Neural progenitor cell (in vitro differentiated cells): ENCODE measurements around the gene CACNG7. TPM values are rescaled to one million over a fixed set of nuclear protein-coding genes. Genes with fewer than 3 reads are reported as not detected.
A peak's percentile ranks its signal among the peaks of the same experiment; 100 is the strongest.

Experiments used
- DNase-seq: peaks from one replicate; pipeline ENCODE4 v3.0.0-alpha.2; 2016; ENCODE audit warnings: low spot score
- H2AFZ ChIP-seq: fragments of 200-600 bp; sonication (generic); replicated peaks from 2 replicates; pipeline ENCODE4 v1.6.1; 2016; ENCODE audit warnings: antibody characterized with exemption
- H3F3A ChIP-seq: fragments of 200-600 bp; sonication (generic); 2 replicates; pipeline ENCODE4 v1.6.1; 2016; ENCODE audit warnings: antibody characterized with exemption, low read depth
- H3K27ac ChIP-seq: fragments of 200-600 bp; sonication (generic); 2 replicates; pipeline ENCODE4 v1.5.1; 2016; ENCODE audit warnings: mild to moderate bottlenecking
- H3K27me3 ChIP-seq: fragments of 200-600 bp; sonication (generic); 2 replicates; pipeline ENCODE4 v1.6.1; 2016; ENCODE audit warnings: mild to moderate bottlenecking, moderate library complexity
- H3K36me3 ChIP-seq: fragments of 200-600 bp; sonication (generic); 2 replicates; pipeline ENCODE4 v1.5.1; 2016
- H3K4me1 ChIP-seq: fragments of 200-600 bp; sonication (generic); 2 replicates; pipeline ENCODE4 v1.6.1; 2016; ENCODE audit warnings: mixed run types
- H3K4me2 ChIP-seq: fragments of 200-600 bp; sonication (generic); 2 replicates; pipeline ENCODE4 v1.6.1; 2016
- H3K4me3 ChIP-seq: fragments of 200-600 bp; sonication (generic); 2 replicates; pipeline ENCODE4 v1.5.1; 2016
- H3K79me2 ChIP-seq: fragments of 200-600 bp; sonication (generic); 2 replicates; pipeline ENCODE4 v1.6.1; 2016; ENCODE audit warnings: low read depth
- H3K9ac ChIP-seq: fragments of 200-600 bp; sonication (generic); 2 replicates; pipeline ENCODE4 v1.6.1; 2016
- H3K9me3 ChIP-seq: fragments of 200-600 bp; sonication (generic); 2 replicates; pipeline ENCODE4 v1.5.1; 2016; ENCODE audit warnings: low read depth
- H4K20me1 ChIP-seq: fragments of 200-600 bp; sonication (generic); 2 replicates; pipeline ENCODE4 v1.6.1; 2016; ENCODE audit warnings: low read depth
- H3K27ac Mint-ChIP-seq: 3 replicates; pipeline ENCODE4 v1.8.0; 2021; ENCODE audit warnings: mixed read lengths
- H3K27me3 Mint-ChIP-seq: 2 replicates; pipeline ENCODE4 v1.8.0; 2022; ENCODE audit warnings: low read depth, mild to moderate bottlenecking, inconsistent platforms, moderate library complexity, mixed read lengths; ENCODE audit not compliant: insufficient read depth
- H3K36me3 Mint-ChIP-seq: 3 replicates; pipeline ENCODE4 v1.8.0; 2021; ENCODE audit warnings: mixed read lengths
- H3K4me1 Mint-ChIP-seq: 3 replicates; pipeline ENCODE4 v1.8.0; 2021; ENCODE audit warnings: mixed read lengths
- H3K4me3 Mint-ChIP-seq: 3 replicates; pipeline ENCODE4 v1.8.0; 2021; ENCODE audit warnings: mild to moderate bottlenecking, moderate library complexity, mixed read lengths
- H3K9me3 Mint-ChIP-seq: 3 replicates; pipeline ENCODE4 v1.8.0; 2020; ENCODE audit warnings: mixed read lengths
- CTCF ChIP-seq: fragments of 200-600 bp; sonication (generic); IDR thresholded peaks from 2 replicates; pipeline ENCODE4 v1.5.1; 2017; ENCODE audit warnings: antibody characterized with exemption, mild to moderate bottlenecking
- EZH2 ChIP-seq: fragments of 200-600 bp; sonication (generic); IDR thresholded peaks from 2 replicates; pipeline ENCODE4 v1.6.1; 2017; ENCODE audit warnings: antibody characterized with exemption, mild to moderate bottlenecking, moderate library complexity
- EZH2phosphoT487 ChIP-seq: fragments of 200-600 bp; sonication (generic); IDR thresholded peaks from 2 replicates; pipeline ENCODE4 v1.6.1; 2017; ENCODE audit warnings: antibody characterized with exemption
- total RNA-seq: library from RNA; depleted of rRNA; stranded (reverse); fragments of >200 nt; gene quantifications from 2 replicates; pipeline ENCODE4 v1.2.3, GENCODE V29; 2015; ENCODE audit warnings: low replicate concordance

CACNG7 gene
- total RNA-seq, 1 donor from 2014 or later = 6.7 TPM

DNA sequence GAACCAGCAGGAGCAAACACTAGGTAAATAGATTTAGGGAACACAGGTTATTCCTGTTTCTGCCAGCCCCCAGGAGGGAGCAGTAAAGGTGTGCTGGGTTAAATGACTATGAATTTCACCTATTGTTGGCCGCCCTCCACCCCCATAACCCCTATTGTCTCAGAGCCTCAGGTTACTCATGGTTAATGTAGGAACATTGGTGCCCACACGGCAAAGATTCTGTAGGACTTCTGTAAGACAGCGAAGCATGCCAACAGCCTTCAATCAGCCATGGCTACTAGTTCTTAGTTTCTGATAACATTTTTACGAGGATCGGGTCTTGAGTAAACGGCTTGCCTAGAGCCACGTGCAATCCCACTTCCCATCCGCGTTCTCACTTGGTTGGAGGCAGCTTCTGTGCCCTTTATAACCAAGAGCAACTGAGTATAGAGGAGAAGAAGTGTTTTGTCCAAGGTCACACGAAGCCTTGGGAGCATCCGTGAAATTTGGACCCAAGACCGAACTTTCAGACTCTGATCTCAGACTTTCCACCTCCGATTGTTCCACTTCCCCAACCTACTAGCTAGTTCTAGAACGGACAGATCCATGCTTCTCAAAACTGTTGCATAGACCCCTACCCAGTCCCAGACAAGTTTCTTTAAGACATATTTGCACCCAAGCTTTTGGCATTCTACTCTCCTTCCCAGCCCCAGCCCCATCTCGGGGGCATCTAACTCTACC, 48.5 kb downstream of the CACNG7 start:
- Histone ChIP-seq H3K27me3 (peaks cover 68% of the 10 kb centered on the region), H3K9me3 (no peaks in the 10 kb centered on the region), H4K20me1 (peaks cover 13% of the 10 kb centered on the region), H3K4me2 (peak overlapping the region; percentile 74), H3K9ac (no peak overlapping the region), H3K36me3 (no peaks in the 10 kb centered on the region), H2AFZ (no peak overlapping the region), H3K27ac (no peak overlapping the region), H3K4me3 (peak overlapping the region; percentile 29), H3F3A (peaks cover 30% of the 10 kb centered on the region), H3K79me2 (no peaks in the 10 kb centered on the region), H3K4me1 (peaks cover 34% of the 10 kb centered on the region)
- Mint-ChIP-seq H3K9me3 (no peaks in the 10 kb centered on the region), H3K27ac (peak overlapping the region; percentile 27), H3K4me3 (peak overlapping the region; percentile 79), H3K27me3 (peaks cover 11% of the 10 kb centered on the region), H3K36me3 (peaks cover 1% of the 10 kb centered on the region), H3K4me1 (peaks cover 45% of the 10 kb centered on the region)
- DNase-seq = no peak
- TF ChIP-seq EZH2 (no peak), EZH2phosphoT487 (no peak), CTCF (no peak)

GRCh38 chr19:53958168-53958571, 49.1 kb downstream of the CACNG7 start:
- peaks cover 45% of the 10 kb centered on the region for H3K4me1 Mint-ChIP-seq
- H2AFZ ChIP-seq = no peak overlapping the region

DNA sequence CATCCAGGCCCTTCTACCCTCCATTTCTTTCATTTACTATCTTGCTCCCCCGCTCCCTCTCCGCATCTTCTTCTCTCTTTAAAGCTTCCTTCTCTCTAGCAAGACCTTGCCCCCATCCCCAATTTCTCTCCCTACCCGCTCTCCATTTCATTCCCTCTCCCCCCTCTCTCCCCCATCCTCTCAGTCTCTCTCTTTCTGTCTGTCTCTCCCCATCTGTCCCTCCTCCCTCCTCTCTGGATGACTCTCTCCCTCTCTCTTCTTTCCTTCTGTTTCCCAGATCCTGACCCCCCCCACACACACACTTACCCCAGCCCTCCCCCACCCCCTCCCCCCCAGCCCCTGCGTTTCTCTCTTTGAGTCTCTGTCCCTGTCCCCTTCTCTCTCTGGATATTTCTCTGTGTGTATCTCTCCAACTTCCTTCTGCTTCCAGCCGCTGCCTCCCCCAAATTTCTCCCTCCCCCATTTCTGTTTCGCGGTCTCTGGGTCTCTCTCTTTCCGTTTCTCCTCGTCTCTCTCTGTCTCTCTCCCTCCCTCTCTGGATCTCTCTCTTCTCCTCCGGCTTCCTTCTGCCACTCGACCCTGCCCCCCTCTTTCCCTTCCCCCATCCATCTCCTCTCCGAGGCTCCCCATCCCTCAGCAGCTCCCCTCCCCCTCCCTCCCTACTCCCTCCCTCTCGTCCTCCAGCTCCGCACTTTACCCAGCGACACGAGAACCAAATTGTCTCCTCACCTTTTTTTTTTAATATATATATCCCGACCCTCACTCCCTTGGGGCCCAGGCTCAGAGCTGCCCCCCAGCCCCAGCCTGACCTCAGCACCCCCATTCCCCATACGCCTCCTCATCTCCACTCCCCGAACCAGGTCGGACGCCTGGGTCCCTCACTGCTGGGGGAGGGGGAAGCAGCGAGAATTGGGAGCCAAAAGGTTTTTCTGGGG, 50.0 kb downstream of the CACNG7 start:
- Histone ChIP-seq H3K4me2 (peak overlapping the region; percentile 74), H3K4me3 (peak overlapping the region; percentile 43)

More at GRCh38 chr19:53958168-53958571, 49.1 kb downstream of the CACNG7 start:
- peaks cover 30% of the 10 kb centered on the region for H3F3A ChIP-seq
- TF ChIP-seq EZH2phosphoT487 (no peak), EZH2 (no peak), CTCF (no peak)
- Mint-ChIP-seq H3K36me3 (peaks cover 1% of the 10 kb centered on the region), H3K9me3 (no peaks in the 10 kb centered on the region), H3K27me3 (peaks cover 11% of the 10 kb centered on the region), H3K4me3 (peak overlapping the region; percentile 79), H3K27ac (peak overlapping the region; percentile 27)
- no peaks in the 10 kb centered on the region for H3K9me3 ChIP-seq
- H3K79me2 ChIP-seq = no peaks in the 10 kb centered on the region
- H3K36me3 ChIP-seq = no peaks in the 10 kb centered on the region
- H3K4me1 ChIP-seq = peaks cover 36% of the 10 kb centered on the region
- peak overlapping the region; percentile 74 for H3K4me2 ChIP-seq
- peaks cover 13% of the 10 kb centered on the region for H4K20me1 ChIP-seq
- H3K27ac ChIP-seq = no peak overlapping the region
- H3K27me3 ChIP-seq = peaks cover 74% of the 10 kb centered on the region
- H3K9ac ChIP-seq = no peak overlapping the region
- peak overlapping the region; percentile 29 for H3K4me3 ChIP-seq
- DNase-seq = peak; percentile 86

More for the DNA sequence above, 50.0 kb downstream of the CACNG7 start:
- Mint-ChIP-seq H3K4me1 (peaks cover 51% of the 10 kb centered on the region), H3K4me3 (peak overlapping the region; percentile 79), H3K36me3 (peaks cover 1% of the 10 kb centered on the region), H3K27ac (peak overlapping the region; percentile 50), H3K27me3 (peaks cover 8% of the 10 kb centered on the region), H3K9me3 (no peaks in the 10 kb centered on the region)
- no peaks in the 10 kb centered on the region for H3K36me3 ChIP-seq
- H4K20me1 ChIP-seq = peaks cover 13% of the 10 kb centered on the region
- H3K79me2 ChIP-seq = no peaks in the 10 kb centered on the region
- TF ChIP-seq EZH2 (peak; percentile 57), CTCF (no peak), EZH2phosphoT487 (no peak)
- H3K27ac ChIP-seq = no peak overlapping the region
- no peak overlapping the region for H3K9ac ChIP-seq
- H3K4me1 ChIP-seq = peaks cover 38% of the 10 kb centered on the region
- DNase-seq = peak; percentile 45
- H2AFZ ChIP-seq = no peak overlapping the region
- H3K27me3 ChIP-seq = peaks cover 83% of the 10 kb centered on the region
- peaks cover 30% of the 10 kb centered on the region for H3F3A ChIP-seq
- H3K9me3 ChIP-seq = no peaks in the 10 kb centered on the region
